Sigmoid colon (tissue), 7 donors: ENCODE measurements around the gene KCNH3. TPM values are rescaled to one million over a fixed set of nuclear protein-coding genes. Genes with fewer than 3 reads are reported as not detected.

ENCODE experiments used
- DNase-seq: peaks from one replicate; pipeline ENCODE4 v3.0.0-alpha.2; 2019
- H3K27ac ChIP-seq, 4 donors: fragments of 200-600 bp; sonication (generic); one replicate each; pipeline ENCODE4 v1.5.1; 2016 to 2019; ENCODE audit warnings: mild to moderate bottlenecking in 1 of 4
- H3K27me3 ChIP-seq, 3 donors: fragments of 200-600 bp; sonication (generic); one replicate each; pipeline ENCODE4 v1.5.1; 2019; ENCODE audit warnings: mild to moderate bottlenecking in 1 of 3
- H3K36me3 ChIP-seq, 4 donors: fragments of 200-600 bp; sonication (generic); one replicate each; pipeline ENCODE4 v1.5.1; 2016 to 2019
- H3K4me1 ChIP-seq, 4 donors: fragments of 200-600 bp; sonication (generic); one replicate each; pipeline ENCODE4 v1.5.1; 2017 to 2019
- H3K4me3 ChIP-seq, 4 donors: fragments of 200-600 bp; sonication (generic); one replicate each; pipeline ENCODE4 v1.5.1; 2017 to 2019; ENCODE audit warnings: mild to moderate bottlenecking in 2 of 4, moderate library complexity in 1 of 4
- H3K9me3 ChIP-seq, 4 donors: fragments of 200-600 bp in 3 of 4; sonication (generic) in 3 of 4; one replicate each; pipeline versions ENCODE4 v1.5.1 to v1.6.1; 2013 to 2019
- EP300 ChIP-seq, 4 donors: sonication (generic); formaldehyde crosslinking; IDR thresholded peaks; one replicate each; pipeline ENCODE4 v1.6.1; 2017; ENCODE audit warnings: antibody characterized with exemption in 4 of 4
- POLR2A ChIP-seq, 2 donors: fragments of 450-650 bp; IDR thresholded peaks; one replicate each; pipeline ENCODE4 v1.6.1; 2016; ENCODE audit warnings: antibody characterized with exemption in 2 of 2, mild to moderate bottlenecking in 2 of 2, moderate library complexity in 2 of 2
- POLR2AphosphoS5 ChIP-seq, 4 donors: sonication (generic); formaldehyde crosslinking; IDR thresholded peaks; one replicate each; pipeline ENCODE4 v1.6.1; 2017; ENCODE audit warnings: antibody characterized with exemption in 4 of 4
- WGBS, 2 donors: extraction: QIAGEN DNeasy Blood & Tissue Kit; methylation state at CpG; one replicate each; pipeline ENCODE4 v1.1.7; 2013; 5-methylcytosine and 5-hydroxymethylcytosine counted together
- intact Hi-C: fragments of 100-400 bp; cut with DNase I; formaldehyde crosslinking; loops from one replicate; pipeline ENCODE4 v1.15.1; 2023
- polyA plus RNA-seq, 3 donors: library from polyadenylated mRNA; stranded (reverse); fragments of 200-250 nt; gene quantifications; one replicate each; pipeline ENCODE4 v1.2.3, GENCODE V29; 2013
- total RNA-seq, 4 donors: library from RNA; depleted of rRNA; stranded (reverse); fragments of >200 nt; gene quantifications; one replicate each; pipeline ENCODE4 v1.1.0, GENCODE V29; 2016
- TF ChIP-seq, protein P1 (sequence below), 4 experiments: fragments of 450-650 bp in 3 of 4; fragments of 200-600 bp in 1 of 4; IDR thresholded peaks; one replicate each; pipeline ENCODE4 v1.5.1; 2016 to 2019; ENCODE audit warnings: antibody characterized with exemption in 4 of 4, mild to moderate bottlenecking in 3 of 4, moderate library complexity in 2 of 4
- donor health status: healthy with polysubstance abuse.
- donor health status: Bipolar disorder and iron deficiency.
- donor health status: healthy.

Gene KCNH3, protein sequence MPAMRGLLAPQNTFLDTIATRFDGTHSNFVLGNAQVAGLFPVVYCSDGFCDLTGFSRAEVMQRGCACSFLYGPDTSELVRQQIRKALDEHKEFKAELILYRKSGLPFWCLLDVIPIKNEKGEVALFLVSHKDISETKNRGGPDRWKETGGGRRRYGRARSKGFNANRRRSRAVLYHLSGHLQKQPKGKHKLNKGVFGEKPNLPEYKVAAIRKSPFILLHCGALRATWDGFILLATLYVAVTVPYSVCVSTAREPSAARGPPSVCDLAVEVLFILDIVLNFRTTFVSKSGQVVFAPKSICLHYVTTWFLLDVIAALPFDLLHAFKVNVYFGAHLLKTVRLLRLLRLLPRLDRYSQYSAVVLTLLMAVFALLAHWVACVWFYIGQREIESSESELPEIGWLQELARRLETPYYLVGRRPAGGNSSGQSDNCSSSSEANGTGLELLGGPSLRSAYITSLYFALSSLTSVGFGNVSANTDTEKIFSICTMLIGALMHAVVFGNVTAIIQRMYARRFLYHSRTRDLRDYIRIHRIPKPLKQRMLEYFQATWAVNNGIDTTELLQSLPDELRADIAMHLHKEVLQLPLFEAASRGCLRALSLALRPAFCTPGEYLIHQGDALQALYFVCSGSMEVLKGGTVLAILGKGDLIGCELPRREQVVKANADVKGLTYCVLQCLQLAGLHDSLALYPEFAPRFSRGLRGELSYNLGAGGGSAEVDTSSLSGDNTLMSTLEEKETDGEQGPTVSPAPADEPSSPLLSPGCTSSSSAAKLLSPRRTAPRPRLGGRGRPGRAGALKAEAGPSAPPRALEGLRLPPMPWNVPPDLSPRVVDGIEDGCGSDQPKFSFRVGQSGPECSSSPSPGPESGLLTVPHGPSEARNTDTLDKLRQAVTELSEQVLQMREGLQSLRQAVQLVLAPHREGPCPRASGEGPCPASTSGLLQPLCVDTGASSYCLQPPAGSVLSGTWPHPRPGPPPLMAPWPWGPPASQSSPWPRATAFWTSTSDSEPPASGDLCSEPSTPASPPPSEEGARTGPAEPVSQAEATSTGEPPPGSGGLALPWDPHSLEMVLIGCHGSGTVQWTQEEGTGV
- total RNA-seq: under 1 TPM in 2 of 4 donors, not detected in 2; 0.14 to 0.83 TPM
- polyA plus RNA-seq: under 1 TPM in 1 of 3 donors, not detected in 2; 0.36 TPM

DNA sequence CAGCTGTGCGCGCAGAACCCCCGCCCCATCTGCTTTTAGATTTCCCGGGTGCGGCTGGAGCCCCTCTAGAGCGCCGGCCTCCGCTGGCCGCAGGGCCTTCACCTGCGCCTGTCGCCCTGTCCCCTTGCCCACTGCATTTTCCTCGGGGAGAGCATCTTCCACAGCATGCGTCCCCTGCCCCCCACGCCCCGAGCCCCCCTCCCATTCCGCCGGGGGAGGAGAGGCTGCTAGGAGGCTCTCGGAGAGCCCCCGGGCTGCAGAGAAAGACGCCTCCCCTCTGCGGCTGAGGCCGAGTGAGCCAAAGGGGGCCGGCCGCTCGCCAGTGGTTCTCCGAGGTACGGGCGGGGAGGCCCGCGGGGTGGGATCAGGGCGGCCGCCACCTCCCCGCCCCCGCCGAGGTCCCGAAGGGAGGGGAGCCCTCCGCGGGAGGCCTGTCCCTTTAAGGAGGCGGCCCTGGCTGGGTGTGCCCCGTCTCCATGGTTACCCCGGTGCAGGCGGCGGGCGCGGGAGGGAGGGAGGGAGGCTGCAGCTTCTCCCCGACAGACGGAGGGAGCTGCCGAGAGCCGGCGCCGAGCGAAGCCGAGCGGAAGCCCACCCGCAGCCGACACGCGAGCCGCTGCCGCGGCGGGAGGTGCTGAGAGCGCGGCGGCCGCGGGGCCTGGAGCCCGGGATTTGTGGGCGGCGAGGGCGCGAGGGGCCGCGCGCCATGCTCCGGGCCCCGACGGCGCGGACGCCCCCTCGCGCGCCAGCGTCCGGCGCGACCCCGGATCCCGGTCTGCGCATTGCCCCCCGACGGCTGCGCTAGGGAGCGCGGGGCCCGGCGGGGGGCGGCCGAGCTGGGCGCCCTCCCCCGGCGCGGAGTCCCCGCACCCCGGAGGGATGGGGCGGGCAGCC is at the start of gene KCNH3:
TSS of gene KCNH3 (plus strand) at position 521 of the 894 bp plus-strand sequence. CDS start 387 bp downstream, outside the sequence.
- WGBS, 2 donors: 1 to 2% methylated on average over 107 of the region's 107 CpGs
- DNase-seq: peak; percentile 90
- peaks cover 0 to 23% (median 18%) of the 10 kb centered on the region in 4 donors for H3K4me1 ChIP-seq
- peak within 1 kb of the TSS; percentile 9 to 54 (median 48) for H3K4me3 ChIP-seq
- H3K27me3 ChIP-seq: peaks cover 25 to 73% (median 39%) of the 10 kb centered on the region in 3 donors
- TF ChIP-seq POLR2A (IDR thresholded peaks at IDR 0.05) (no peak), EP300 (IDR thresholded peaks at IDR 0.05) (no peak), POLR2AphosphoS5 (IDR thresholded peaks at IDR 0.05) (no peak)
- TF ChIP-seq, protein P1, sequence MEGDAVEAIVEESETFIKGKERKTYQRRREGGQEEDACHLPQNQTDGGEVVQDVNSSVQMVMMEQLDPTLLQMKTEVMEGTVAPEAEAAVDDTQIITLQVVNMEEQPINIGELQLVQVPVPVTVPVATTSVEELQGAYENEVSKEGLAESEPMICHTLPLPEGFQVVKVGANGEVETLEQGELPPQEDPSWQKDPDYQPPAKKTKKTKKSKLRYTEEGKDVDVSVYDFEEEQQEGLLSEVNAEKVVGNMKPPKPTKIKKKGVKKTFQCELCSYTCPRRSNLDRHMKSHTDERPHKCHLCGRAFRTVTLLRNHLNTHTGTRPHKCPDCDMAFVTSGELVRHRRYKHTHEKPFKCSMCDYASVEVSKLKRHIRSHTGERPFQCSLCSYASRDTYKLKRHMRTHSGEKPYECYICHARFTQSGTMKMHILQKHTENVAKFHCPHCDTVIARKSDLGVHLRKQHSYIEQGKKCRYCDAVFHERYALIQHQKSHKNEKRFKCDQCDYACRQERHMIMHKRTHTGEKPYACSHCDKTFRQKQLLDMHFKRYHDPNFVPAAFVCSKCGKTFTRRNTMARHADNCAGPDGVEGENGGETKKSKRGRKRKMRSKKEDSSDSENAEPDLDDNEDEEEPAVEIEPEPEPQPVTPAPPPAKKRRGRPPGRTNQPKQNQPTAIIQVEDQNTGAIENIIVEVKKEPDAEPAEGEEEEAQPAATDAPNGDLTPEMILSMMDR (IDR thresholded peaks at IDR 0.05): no peak
- intact Hi-C loops: no loop called here
- H3K36me3 ChIP-seq: no peaks in the 10 kb centered on the region
- no peak within 1 kb of the TSS for H3K27ac ChIP-seq
- H3K9me3 ChIP-seq: no peaks in the 10 kb centered on the region

DNA sequence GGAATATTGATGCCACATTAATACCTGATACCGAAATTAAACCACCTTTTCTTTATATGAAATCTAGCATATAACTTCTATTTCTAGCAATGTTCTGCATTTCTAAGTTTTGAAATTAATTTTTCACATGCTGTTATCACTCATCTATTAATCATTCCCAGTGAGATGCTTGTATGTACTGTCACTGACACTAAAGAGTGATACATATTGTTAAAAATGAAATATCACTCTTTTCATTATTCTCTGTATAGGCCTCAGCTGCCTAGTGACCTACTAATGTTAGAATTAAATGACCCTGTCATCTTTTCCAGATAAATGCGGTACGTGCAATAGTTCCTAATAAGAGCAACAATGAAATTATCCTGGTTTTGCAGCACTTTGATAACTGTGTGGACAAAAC is 49.7 kb upstream of the KCNH3 start:
- no peak for TF ChIP-seq POLR2AphosphoS5 (IDR thresholded peaks at IDR 0.05)
- no peak overlapping the region for H3K27ac ChIP-seq
- WGBS, 2 donors: 97 to 98% methylated on average over 3 of the region's 3 CpGs
- no peak overlapping the region for H3K4me3 ChIP-seq
- no peaks in the 10 kb centered on the region for H3K27me3 ChIP-seq
- peaks cover 0 to 14% (median 0%) of the 10 kb centered on the region in 4 donors for H3K36me3 ChIP-seq
- no peaks in the 10 kb centered on the region for H3K9me3 ChIP-seq
- peaks cover 0 to 18% (median 11%) of the 10 kb centered on the region in 4 donors for H3K4me1 ChIP-seq
- intact Hi-C loops: no loop called here
- no peak for DNase-seq

DNA sequence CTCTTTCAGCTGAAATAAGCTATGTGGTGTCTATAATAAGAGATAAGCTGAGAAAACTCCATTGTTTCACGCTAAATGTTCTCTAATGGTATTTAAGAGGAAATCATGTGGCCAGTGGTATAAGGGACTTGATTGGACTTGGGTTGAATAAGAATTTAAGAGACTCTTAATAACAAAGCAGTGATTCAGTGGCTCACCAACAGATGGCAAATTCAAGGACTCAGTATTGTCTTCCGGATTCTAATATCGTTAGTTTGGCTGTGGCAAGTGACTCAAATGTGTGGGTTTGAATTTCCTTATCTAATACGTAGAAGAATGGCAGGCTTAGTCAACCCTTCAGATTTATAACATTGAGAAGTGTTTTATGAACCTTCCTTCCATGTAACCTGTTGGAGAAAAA is 49.1 kb upstream of the KCNH3 start:
- no peak for DNase-seq
- H3K27me3 ChIP-seq: no peaks in the 10 kb centered on the region
- H3K36me3 ChIP-seq: peaks cover 0 to 15% (median 0%) of the 10 kb centered on the region in 4 donors
- H3K4me3 ChIP-seq: no peak overlapping the region
- TF ChIP-seq EP300 (IDR thresholded peaks at IDR 0.05): no peak
- TF ChIP-seq POLR2AphosphoS5 (IDR thresholded peaks at IDR 0.05): no peak
- TF ChIP-seq, protein P1 (IDR thresholded peaks at IDR 0.05): no peak
- no peak for TF ChIP-seq POLR2A (IDR thresholded peaks at IDR 0.05)
- no peak overlapping the region for H3K27ac ChIP-seq
- H3K9me3 ChIP-seq: no peaks in the 10 kb centered on the region
- peaks cover 0 to 18% (median 11%) of the 10 kb centered on the region in 4 donors for H3K4me1 ChIP-seq
- intact Hi-C loops: loop anchor here (5.0 kb wide), 1 partner anchor 122 kb away; the partner anchor contains the start of gene SPATS2
- 93 to 94% methylated on average over 4 of the region's 4 CpGs for WGBS, 2 donors

DNA sequence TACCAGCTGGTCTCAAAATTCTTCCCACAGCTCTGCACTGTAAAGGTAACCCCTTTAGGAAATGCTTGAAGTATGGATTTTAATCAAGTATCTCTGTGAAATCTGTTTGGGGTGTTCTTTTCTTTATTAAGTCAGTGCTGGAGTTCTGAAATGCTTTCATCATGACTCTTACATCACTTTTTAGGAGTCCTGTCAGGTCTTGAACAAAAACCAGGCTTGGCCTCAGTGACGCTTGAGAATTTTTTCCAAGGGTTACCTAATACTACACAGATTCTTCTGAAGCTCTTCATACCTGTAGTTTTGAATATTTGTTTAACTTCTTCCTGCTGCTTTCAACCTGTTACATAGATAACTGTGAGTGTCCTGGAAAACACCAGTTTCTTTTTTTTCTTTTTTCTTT is 47.0 kb upstream of the KCNH3 start:
- Histone ChIP-seq H3K27me3 (no peaks in the 10 kb centered on the region), H3K9me3 (no peaks in the 10 kb centered on the region), H3K4me1 (peaks cover 0 to 18% (median 11%) of the 10 kb centered on the region in 4 donors), H3K36me3 (peaks cover 0 to 21% (median 1%) of the 10 kb centered on the region in 4 donors), H3K4me3 (no peak overlapping the region), H3K27ac (peak overlapping the region in 3 of 4 donors; percentile 26 to 72 (median 48))
- TF ChIP-seq POLR2A (IDR thresholded peaks at IDR 0.05) (no peak), POLR2AphosphoS5 (IDR thresholded peaks at IDR 0.05) (peak in 2 of 4 donors; percentile 49 to 74), EP300 (IDR thresholded peaks at IDR 0.05) (peak in 1 of 4 donors; percentile 63)
- intact Hi-C loops: loop anchor here (5.0 kb wide), 1 partner anchor 125 kb away; the partner anchor contains the start of gene SPATS2
- 90 to 99% methylated on average over 1 of the region's 1 CpG for WGBS, 2 donors
- DNase-seq: no peak
